DMS53 treated with DMSO at 0.1 percent for 48 hours (cell line): ENCODE data around the gene HPS3.
"Not testable (repeated sequence)": the region's sequence is repeated elsewhere in the genome, so short reads cannot be mapped to it uniquely, and the experiment has no call there.

Experiments used
- DNase-seq: peaks from one replicate; lab custom pipeline; 2025; ENCODE audit not compliant: unreplicated experiment; lab: John Stamatoyannopoulos, UW

HPS3 gene

DNA sequence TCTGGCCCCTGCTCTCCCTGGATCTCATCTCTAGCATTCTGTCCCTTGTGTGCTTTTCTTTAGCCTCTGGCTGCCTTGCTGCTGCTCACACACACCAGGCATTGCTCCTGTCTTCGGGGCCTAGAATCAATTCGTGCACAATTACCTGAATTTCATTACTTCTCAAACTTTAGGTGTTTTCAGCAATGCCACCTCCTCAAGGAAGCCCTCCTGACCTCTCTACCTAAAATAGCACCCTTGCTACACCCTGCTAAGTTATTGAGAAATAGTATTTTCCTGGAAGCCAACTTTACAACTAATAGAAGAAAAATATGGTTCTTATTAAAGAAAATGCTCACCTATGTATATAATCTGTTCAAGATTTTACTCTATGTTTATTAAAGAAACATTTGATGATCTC lies 51.7 kb downstream of the HPS3 start:
- no peak for DNase-seq

DNA sequence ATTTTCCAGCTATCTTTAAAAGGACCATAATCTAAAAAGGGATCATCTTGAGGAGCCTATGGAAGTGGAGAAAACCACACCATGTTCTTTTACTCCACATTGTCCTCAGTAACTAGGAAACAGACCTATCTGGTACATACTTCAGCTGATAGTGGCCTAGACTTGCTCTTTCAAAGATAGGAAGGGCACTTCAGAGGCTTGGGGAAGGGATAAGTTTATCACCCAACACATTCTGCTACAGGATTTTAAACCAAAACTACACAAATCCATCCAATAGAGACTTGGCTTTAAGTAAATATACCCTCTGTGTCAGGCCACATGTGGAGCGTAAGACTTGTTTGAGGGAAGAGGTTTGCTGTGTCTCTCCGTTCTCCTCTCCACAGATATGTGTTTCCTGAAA lies 56.8 kb downstream of the HPS3 start:
- no peak for DNase-seq

- no peak for DNase-seq
Observed at GRCh38 chr3:149186721-149187120, 57.3 kb downstream of the HPS3 start.

DNA sequence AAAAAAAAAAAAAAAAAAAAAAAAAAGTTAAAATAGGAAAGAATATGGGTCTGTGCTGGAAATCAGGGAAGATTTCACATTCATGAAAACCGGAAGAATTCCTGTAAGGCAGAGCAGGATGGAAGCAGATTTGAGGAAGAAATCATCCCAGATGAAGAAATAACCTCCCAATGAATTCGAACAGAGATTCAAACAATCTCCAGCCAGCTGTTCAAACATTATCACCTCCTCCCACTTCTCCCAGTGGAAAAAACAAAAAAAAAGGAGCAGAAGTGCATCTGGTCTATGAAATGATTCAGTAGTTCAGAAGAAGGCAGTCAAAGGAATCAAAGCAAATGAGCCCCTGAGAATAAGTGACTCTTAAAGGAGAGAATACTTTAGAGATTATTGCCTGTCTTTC lies 59.1 kb downstream of the HPS3 start:
- peak; percentile 46 for DNase-seq

DNA sequence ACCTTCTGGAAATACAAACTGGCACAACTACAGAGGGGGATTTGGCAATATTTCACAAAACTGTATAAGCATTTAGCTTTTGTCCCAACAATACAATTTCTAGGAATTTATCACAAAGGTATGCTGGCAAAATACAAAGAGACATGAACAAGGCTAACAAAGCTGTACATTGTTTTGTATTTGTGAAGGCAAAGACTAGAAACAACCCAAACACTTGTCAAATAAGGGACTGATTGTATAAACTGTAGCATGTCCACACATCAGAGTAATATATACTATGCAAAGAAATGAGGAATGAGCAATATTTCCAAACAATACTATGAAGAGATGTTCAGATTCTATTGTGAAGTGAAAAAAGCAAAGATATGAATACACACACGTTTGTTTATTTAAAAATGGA lies 65.8 kb downstream of the HPS3 start:
- DNase-seq: no peak

DNA sequence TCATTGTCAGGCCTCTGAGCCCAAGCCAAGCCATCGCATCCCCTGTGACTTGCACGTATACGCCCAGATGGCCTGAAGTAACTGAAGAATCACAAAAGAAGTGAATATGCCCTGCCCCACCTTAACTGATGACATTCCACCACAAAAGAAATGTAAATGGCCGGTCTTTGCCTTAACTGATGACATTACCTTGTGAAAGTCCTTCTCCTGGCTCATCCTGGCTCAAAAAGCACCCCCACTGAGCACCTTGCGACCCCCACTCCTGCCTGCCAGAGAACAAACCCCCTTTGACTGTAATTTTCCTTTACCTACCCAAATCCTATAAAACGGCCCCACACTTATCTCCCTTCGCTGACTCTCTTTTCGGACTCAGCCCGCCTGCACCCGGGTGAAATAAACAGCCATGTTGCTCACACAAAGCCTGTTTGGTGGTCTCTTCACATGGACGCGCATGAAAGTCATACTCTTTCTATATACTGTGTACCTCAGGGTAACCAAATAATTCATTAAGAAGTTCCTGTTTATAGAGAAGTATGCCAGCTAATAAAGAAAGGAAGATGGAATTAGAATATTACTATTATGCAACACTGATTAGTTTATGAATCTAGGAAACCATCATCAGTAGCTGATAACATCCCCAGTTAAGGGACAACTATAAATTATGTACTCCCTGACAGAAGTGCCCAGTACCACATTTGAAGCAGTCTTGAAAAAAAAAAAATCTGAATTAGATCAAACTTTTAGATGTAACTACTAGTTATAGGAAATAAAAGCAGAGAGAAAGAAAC lies 67.6 kb downstream of the HPS3 start:
- not testable (repeated sequence) for DNase-seq

GRCh38 chr3:149197669-149198068 lies 68.2 kb downstream of the HPS3 start:
- no peak for DNase-seq

- no peak for DNase-seq
Observed at GRCh38 chr3:149198611-149199010, 69.2 kb downstream of the HPS3 start.

DNA sequence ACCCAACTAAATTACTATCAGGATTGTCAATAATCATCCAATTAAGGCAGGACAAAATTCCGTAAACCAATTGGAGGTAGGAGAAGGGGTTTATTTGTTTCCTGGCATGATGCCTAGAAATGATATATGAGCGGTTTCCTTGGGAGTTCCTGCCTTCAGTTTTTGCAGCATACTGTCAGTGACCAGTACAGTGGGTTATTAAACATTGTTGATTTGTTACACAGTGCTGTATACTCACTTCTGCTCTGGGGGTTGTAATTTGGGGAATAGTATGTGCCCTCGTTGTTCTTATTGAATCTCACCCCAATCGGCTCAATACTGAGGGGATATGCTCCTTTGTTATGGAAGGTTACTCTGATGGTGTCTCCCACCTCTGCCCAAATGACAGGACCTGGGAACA lies 70.0 kb downstream of the HPS3 start:
- DNase-seq: no peak

- no peak for DNase-seq
Observed at GRCh38 chr3:149203758-149204157, 74.3 kb downstream of the HPS3 start.

DNA sequence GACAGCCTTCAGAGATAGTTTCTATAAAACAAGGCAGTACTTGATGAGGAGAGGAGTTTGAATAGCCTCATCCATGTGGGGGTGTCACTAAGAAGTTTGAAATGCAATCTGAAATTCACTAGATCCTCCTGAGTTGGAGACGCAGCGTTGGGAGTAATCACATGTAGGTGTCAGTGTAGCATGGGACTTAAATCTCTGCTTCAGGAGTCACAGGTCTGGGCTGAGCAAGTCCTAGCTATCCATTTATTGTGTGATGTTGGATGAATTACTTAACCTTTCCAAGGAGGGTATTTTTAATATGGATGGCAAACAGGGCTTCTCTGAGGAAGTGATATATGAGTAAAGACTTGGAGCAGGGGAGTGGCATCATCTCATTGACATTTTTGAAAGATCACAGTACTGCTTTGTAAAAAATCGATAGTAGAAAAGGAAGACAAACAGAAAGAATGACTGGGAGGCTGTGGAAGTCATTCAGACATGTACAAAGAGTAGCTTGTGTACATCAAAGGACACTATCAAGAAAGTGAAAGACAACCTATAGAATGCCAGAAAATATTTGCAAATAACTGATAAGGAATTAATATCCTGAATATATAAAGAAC lies 75.1 kb downstream of the HPS3 start:
- DNase-seq: no peak

GRCh38 chr3:149207475-149207874 lies 78.0 kb downstream of the HPS3 start:
- DNase-seq: no peak

- no peak for DNase-seq
Observed at GRCh38 chr3:149209431-149209830, 80.0 kb downstream of the HPS3 start.

- DNase-seq: no peak
Observed at GRCh38 chr3:149212386-149212785, 82.9 kb downstream of the HPS3 start.

- no peak for DNase-seq
Observed at GRCh38 chr3:149214702-149215101, 85.3 kb downstream of the HPS3 start.

DNA sequence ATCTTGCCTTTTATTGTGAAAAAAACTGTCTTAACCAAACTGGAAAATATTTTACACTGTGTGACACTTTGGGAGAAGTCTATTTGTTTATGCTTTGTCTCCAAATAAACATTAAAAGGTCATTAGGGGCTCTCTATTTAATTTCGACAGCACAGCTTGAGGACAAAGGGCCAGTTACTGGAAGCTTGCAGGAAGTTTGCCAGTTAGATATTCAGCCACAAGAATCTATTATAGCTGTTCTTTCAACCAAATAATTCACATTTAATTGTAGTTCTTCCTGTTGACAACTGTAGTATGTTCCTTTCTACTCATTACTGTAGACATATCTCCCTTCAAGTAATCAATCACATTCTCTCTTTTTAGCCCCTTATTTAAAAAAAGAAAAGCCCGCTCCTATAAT lies 86.1 kb downstream of the HPS3 start:
- DNase-seq: no peak

GRCh38 chr3:149216193-149216869 lies 86.9 kb downstream of the HPS3 start:
- DNase-seq: no peak

DNA sequence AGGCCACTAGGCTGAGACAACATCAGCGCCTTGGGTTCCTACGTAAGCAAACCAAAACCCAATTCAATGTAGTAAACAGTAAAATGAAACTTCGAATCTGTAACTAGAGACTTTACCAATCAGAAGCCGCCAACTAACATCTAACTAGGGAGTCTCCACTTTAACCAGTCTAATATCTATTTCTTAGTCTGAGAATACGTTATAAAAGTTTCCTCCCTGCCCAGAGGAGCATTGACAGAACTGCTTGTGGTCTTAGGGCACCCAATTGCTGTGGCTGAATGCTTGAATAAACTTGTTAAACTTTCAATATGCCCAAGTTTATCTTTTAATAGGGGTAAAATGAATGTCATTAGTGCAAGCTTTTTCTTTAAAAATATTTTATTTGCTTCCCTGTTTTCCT lies 87.9 kb downstream of the HPS3 start:
- no peak for DNase-seq

DNA sequence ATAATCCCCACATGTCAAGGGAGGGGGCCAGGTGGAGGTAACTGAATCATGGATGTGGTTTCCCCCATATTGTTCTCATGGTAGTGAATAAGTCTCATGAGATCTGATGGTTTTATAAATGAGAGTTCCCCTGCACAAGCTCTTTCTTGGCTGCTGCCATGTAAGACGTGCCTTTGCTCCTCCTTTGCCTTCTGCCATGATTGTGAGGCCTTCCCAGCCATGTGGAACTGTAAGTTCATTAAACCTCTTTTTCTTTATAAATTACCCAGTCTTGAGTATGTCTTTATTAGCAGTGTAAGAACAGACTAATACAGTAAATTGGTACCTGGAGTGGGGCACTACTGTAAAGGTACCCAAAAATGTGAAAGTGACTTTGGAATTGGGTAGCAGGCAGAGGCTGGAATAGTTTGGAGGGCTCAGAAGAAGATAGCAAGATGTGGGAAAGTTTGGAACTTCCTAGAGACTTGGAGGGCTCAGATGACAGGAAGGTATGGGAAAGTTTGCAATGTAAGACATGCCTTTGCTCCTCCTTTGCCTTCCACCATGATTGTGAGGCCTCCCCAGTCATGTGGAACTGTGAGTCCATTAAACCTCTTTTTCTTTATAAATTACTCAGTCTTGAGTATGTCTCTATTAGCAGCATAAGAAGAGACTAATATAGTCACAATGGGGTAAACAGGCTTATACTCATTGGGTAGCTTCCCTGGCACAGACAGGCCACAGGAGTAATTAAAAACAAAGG lies 90.1 kb downstream of the HPS3 start:
- not testable (repeated sequence) for DNase-seq

- no peak for DNase-seq
Observed at GRCh38 chr3:149221783-149222517, 92.5 kb downstream of the HPS3 start, which contains the start of gene CP. TSS of gene CP (minus strand) at chr3:149221829. CDS start at chr3:149221792, 37 bp downstream.
